ENCODE measurements around the gene COL1A2. TPM values are rescaled to one million over a fixed set of nuclear protein-coding genes. Genes with fewer than 3 reads are reported as not detected.

The COL1A2 gene
- total RNA-seq, 4 donors from 2014 or later, result 155 to 361 (median 232) TPM

GRCh38 chr7:94391726-94392392, 2.8 kb upstream of the COL1A2 start:
- ATAC-seq (ENCODE audit: low FRiP score) (peak; percentile 39), DNase-seq (ENCODE audit: low spot score) (no peak)
- no peak for TF ChIP-seq CTCF (IDR thresholded peaks at IDR 0.05)

- no peak for TF ChIP-seq CTCF (IDR thresholded peaks at IDR 0.05)
- ATAC-seq (ENCODE audit: low FRiP score), result no peak
- DNase-seq (ENCODE audit: low spot score), result no peak
These were observed 2.3 kb upstream of the COL1A2 start for GRCh38 chr7:94392393-94392786.

GRCh38 chr7:94393246-94394108, 1.2 kb upstream of the COL1A2 start:
- DNase-seq (ENCODE audit: low spot score) (no peak), ATAC-seq (ENCODE audit: low FRiP score) (no peak)
- no peak for TF ChIP-seq CTCF (IDR thresholded peaks at IDR 0.05)

GRCh38 chr7:94394109-94394436, 622 bp upstream of the COL1A2 start:
- DNase-seq (ENCODE audit: low spot score), result no peak
- peak; percentile 11 for ATAC-seq (ENCODE audit: low FRiP score)
- TF ChIP-seq CTCF (IDR thresholded peaks at IDR 0.05), result no peak

GRCh38 chr7:94395141-94396036, 694 bp downstream of the COL1A2 start:
- no peak for TF ChIP-seq CTCF (IDR thresholded peaks at IDR 0.05)
- peak; percentile 83 for ATAC-seq (ENCODE audit: low FRiP score)
- no peak for DNase-seq (ENCODE audit: low spot score)

GRCh38 chr7:94396037-94396431, 1.3 kb downstream of the COL1A2 start:
- no peak for DNase-seq (ENCODE audit: low spot score)
- TF ChIP-seq CTCF (IDR thresholded peaks at IDR 0.05), result no peak
- ATAC-seq (ENCODE audit: low FRiP score), result peak; percentile 25

Data from omental fat pad (tissue), 4 donors.